Stimulated activated CD4-positive, alpha-beta T cell treated with anti-CD3 and anti-CD28 coated beads, Interleukin-4, amount 100 ng/mL, for 4 hours (primary cell): ENCODE measurements around the gene AMOTL2.

Source experiments
- DNase-seq, 2 experiments: peaks; one replicate each; pipeline ENCODE4 v3.0.0-alpha.2; 2020

AMOTL2 gene

DNA sequence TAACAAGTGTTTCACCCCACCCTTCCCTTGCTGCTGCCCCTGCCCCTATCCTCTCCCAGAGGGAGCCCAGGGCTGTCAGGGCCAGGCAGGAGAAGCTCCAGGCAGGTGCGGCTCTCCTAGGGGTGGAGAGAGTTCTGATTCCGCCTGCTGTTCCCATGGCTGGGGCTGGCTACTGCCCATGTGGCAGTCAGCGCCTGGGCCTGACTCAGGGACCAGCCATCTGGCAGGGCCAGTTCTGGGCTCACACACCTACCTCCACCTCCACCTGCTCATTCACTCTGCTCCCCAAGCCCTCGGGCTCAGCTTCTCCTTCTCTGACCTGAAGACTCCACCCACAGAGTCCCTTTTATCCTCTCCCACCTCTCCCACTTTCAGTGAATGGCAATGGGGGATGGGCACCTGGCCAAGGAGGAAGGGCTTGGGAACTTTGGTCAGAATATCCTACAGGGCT is 23.4 kb downstream of the AMOTL2 start:
- no peak for DNase-seq

DNA sequence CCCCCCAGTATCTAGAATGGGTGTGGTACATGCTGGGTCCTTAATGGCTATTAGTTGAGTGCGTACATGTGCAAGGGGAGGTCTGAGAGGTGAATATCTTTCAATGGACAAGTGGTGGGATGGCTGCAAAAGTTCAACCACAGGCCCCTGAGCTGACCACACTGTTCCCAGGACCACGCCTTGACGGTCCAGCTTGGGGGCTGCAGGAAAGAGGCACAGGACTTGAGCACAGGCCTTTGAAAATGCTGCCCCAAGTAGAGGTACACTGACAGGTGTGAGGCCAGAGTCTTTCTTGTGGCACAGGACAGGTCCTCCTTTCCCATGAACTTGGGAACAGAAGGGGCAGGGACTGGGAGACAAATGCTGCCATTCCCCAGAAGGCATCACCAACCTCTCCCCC is 24.0 kb downstream of the AMOTL2 start:
- no peak for DNase-seq

DNA sequence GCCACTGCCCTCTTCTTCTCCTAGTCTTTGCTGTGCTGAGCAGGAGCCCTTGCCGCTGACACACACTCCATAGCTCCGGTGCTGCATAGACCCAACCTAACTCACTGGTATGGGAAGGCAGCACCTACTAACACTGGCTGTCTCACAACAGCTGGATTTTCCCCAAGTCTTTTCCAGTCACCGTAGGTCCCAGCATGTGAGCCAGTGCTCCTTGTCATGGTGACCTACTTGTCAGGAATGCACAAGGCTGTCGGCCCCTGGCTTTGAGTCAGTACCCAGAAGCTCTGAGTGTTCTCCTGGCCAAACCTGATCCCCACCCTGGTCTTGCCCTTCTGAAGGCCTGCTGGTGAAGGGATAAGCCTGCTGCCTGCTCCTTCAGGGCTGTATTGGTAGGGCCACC is 25.7 kb downstream of the AMOTL2 start:
- DNase-seq, result no peak

DNA sequence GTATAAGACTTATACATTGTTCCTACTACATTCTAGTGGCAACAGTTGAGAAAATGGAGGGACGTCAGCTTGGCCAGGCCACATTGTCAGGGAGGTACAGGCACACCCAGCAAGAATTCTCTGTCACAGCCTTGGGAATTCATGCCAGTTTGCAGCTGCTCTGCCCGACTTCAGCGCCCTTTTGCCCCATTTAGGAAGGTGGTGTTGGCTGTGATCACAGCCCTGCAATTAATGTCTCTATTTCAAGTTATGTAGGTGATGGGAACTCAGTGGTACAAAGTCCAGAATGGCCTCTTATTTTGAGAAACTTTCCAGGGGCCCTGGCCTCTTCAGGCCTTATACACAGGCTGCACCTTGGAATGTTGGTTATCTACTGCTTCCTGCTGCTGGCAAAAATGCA is 26.7 kb downstream of the AMOTL2 start:
- no peak for DNase-seq

DNA sequence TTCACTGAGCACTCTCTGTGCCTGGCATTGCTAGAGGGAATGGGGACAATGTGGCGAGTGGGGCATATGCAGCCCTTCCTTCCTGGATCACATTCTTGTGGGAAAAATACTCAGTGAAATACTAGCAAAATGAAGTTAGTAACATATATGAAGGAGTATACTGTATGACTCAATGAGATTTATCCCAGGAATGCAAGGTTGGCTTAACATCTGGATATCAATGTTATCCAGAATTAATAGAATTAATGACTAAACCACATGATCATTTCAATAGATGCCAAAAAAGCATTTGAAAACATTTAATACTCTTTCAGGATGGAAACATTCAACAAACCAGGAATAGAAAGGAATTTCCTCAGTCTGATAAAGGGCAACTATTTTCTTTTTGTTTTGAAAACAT is 27.5 kb downstream of the AMOTL2 start:
- no peak for DNase-seq

DNA sequence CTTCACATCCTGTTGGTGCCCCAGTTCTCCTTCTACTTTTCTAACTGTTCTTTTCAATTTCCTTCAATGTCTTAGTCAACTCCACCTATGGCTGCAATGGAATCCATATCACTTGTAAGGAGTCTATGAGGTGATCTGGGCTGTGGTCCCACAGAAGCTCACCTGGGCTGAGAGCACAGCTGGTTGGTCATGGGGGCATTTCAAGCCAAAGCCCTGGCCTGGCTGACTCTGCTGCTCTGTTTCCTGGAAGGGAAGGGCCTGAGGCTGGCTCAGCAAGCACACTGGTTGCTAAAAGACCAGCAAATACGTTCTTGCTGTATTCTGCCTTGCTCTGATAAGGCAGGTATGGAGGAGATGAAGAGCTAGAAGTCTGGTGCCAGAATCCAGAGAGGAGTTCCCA is 29.0 kb downstream of the AMOTL2 start:
- DNase-seq, result no peak

DNA sequence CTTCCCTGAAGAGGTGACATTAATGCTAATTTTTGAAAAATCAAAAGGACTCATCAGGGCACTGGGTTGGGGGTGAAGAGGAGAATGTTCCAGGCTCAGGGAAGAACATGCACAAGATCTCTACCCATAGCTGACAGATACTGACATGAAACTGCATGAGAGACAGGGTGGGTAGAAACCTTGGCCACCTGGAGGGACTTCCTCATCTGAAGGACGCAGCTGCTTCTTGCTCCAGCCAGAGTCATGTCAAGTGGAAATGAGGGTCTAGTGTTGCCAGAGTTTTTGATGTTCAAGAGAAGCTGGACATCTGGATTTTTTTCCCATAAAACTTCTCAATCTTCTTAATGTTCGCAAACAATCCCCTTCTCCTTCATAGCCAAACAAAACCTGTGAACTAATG is 29.7 kb downstream of the AMOTL2 start:
- DNase-seq, result no peak

DNA sequence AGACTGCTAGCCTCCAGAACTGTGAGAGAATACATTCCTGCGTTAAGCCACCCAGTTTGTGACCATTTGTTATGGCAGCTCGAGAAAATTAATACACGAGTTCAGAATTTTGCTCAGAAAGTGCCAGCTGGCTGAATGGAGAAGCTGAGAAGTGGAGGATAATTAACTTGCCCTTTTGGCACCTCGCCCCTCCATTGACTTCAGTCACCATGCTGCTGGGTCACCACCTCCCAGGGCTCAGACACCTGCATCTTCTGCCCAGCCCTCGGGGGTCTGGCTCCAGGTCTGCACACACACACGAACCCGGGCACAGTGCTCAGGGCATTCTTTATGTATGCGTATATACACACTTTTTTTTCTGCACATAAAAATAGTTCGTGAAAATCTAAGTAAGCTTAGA is 32.0 kb downstream of the AMOTL2 start:
- DNase-seq, result no peak

DNA sequence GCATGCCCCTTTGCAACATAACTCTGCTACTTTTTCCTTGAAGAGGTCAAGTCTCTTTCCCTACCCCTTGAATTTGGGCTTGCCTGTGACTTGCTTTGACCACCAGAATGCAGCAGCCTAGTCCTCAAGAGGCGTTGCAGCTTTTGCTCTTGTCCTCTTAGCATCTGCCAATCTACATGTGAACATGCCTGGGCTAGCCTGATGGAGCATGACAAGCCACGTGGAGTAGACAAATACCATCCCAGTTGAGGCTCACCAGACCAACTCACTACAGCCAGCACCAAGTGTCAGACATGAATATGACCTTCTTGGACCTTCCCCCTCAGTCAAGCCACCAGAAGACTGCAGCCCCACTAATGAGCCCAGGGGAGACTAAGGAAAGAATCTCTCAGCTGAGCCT is 32.9 kb downstream of the AMOTL2 start:
- no peak for DNase-seq

DNA sequence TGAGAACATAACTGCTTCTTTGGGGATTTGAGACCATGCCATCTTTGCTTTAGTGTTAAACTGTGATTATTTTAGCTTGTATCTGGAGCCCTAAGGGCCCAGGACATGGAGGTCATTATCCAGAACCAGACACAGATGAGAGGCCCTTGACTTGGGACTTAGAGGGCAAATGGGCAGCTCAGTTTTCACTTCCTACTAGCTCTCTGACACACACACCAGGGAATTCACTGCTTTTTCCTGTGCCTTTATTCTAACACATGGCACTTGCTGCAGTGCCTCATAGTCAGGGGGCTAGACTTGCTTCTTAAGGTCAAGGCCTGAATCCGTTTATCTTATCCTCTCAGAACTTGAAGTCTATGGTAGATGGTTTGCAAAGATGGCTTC is 33.3 kb downstream of the AMOTL2 start:
- DNase-seq, result no peak

DNA sequence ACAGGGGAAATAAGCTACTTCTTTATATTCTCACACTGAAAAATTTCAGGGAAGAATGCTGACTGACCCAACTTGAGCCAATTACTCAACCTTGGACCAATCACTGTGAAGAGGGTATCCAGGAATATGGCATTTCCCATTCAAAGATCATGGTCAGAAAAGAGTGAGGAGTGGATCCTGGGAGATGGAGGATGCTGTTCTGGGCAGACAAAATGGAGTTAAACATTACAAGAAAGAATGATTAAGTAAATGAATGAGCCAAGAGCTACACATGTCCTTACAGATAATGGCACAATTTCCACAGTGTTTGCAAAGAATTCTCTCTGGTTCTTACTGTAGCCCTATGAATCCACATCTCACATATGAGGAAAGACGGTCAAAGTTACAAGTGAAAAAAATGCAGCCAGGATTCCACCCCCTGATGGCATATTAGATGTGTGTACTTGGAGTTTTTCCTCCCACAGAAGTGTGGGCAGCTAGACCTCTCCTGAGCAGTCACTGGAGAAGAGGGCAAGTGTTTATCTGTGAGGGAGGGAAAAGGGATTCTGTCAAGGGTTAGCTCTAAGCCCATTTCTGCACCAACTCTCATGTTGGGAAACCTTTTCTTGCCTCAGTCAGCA is 33.8 kb downstream of the AMOTL2 start:
- DNase-seq, result no peak

DNA sequence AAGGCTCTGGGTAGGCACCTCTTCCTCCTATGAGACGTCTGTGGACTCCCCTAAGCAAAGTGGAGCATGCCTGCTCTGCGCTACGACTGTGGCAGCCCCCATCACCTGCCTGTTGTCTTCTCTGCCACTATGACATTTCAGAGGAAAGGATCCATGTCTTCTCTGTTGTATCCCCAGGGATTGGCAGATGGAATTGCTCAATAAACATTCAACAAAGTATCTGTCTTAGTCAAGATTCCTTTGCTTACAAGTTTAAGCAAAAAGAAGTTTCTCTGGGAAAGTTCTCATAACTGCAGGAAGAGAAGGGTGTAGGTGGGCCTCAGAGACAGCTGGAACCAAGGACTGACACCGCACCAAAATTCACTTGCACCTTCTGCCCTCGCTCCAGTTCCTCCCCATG is 34.3 kb downstream of the AMOTL2 start:
- DNase-seq, result no peak

DNA sequence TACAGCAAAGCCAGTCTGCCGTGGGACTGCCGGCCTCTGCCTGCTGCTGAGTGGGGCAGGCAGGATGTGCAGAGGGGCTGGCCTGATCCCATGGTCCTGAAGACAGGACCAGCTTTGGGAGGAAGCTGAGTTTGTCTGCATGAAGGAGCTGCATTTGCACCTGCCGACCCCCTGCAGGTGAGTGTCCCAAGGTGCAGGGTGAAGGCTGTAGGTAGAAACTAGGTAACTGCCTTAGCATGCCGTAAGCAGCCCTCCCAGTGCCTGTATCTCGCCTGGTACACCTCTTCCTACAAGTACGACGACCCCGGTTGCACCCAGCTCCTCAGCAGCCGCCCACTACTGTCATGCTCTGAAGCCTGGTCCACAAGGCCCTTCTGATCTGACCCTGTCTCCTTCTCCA is 34.9 kb downstream of the AMOTL2 start:
- DNase-seq, result no peak

DNA sequence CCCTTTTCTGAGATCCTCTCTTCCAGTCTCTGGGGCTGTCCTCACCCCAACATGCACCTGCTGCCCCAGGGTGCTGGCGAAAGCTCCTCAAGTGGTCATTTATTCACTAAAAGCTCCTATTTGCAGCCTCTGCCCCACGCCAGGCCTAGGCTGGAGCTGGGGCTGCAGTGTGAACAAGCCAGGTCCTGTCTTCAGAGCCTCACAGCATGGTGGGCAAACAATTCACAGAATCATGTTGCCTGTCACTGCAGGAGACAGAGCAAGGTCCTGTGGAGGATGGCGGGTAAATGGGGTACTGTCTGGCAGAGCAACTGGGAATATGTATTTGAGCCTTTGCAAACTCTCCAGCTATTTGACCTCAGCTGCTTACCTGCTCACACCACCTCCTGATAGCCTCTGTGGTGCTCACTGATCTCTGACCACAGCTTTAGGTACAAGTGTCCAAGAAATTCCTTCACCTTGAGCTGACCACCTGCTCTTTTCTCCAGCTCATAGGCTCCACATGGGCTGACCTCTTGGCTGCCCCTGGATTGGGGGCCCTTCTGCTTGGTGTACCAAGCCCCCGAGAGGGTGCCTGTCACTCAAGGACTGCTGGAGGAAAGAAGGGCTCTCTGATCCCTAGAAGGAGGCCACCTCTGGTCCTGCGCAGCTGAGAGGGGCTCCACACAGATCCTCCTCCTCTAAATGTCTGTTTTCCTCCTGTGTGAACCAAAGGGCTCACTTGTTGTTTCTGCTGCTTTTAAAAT is 35.6 kb downstream of the AMOTL2 start:
- no peak for DNase-seq

DNA sequence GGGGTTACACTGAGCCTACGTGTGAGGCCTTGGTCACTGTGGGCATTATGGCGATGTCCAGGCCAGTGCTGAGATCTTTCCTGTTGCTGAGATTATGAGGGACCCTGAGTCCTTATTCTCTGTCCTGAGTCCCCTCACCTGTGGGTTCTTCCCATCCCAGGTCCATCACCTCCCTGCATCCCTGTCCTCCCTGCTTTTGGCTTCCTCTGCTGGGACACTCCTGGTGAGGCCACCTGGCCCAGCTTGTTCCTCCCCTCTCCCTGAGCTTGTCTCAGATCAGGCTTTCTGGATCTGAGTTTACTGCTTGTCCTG is 36.1 kb downstream of the AMOTL2 start:
- DNase-seq, result no peak

DNA sequence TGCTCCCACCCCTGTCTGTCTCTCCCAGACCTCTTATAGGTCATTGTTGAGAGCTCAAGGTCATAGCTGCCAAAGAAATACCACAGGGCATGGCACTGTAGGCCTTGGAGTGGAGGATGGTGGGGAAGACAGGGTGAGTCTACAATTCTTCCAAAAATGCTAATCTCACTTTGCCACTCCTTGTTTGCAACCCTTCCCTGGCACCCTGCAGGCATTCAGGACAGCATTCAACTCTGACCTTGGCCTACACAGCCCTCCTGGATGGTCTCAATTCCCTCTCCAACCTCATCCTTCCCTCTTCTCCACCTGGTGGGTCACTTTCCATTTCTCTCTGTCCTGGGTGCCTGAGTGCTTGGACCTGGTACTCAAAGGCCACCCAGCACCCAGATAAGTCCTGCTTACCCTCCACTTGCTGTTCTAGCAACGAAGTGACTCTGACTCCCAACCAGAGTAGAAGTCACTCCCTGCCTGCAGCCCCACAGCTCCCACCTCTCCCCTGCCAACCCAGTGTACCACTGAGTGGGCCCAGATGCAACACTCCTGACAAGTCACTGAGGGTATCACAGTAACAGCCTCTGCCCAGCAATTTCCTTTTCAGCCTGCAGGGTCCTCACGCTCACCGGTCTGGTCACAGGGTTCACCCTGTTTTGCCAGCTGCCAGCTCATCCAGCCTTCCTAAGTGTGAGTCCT is 36.6 kb downstream of the AMOTL2 start:
- no peak for DNase-seq

DNA sequence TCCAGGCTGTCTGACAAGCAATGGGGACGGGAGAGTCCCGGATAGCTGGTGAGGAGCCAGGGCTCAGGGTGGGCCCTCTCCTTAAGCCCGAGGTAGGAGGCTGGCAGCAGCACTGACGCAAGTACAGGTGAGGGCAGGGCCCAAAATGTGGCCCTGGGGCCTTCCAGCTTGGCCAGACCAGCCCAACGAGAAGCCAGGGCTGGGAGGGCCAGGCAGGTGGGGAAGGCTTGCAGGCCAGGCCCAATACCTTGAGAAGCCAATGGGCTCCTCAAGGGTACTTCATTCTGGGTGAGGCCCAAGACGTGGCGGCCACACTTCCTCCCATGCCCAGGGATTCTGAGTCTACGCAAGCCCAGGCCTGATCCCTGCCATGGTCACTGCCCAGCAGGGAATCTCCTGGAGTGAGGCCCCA is 37.2 kb downstream of the AMOTL2 start:
- DNase-seq, result no peak

DNA sequence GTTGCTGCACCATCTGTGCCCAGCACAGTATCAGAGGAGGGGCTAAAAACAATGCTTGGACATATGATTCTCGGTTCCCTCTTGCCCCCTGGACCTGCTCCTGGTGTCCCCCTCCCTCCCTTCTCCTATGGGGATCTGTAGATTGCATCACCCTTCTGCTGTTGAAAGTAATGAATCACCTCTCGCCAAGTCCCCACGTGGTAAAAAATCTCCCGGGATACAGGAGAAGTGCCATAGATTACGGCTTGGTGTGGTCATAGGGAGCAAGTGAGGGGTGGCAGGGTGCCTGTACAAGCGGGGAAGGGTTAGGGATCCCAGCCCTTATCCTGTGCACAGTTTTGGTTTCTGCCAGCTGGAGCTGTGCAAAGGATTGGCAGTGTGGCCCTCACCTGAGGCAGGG is 37.7 kb downstream of the AMOTL2 start:
- no peak for DNase-seq

DNA sequence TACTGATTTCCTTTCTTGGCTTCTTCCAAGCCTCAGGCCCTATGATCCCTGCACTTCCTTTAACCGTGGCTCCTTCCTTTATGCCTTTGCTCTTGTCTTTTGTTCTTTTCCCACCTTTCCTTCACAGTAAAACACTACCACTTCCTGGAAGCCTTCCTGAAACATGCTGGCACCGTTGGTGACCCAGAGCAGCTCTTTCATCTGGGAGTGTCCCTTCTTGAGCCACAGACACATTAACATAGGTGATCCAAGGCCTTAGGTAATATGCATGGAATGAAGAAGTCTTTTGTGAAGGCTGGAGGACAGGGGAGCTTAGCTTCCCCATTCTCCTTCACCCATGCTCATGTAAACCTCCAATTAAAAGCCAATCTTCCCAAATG is 39.4 kb downstream of the AMOTL2 start:
- no peak for DNase-seq

DNA sequence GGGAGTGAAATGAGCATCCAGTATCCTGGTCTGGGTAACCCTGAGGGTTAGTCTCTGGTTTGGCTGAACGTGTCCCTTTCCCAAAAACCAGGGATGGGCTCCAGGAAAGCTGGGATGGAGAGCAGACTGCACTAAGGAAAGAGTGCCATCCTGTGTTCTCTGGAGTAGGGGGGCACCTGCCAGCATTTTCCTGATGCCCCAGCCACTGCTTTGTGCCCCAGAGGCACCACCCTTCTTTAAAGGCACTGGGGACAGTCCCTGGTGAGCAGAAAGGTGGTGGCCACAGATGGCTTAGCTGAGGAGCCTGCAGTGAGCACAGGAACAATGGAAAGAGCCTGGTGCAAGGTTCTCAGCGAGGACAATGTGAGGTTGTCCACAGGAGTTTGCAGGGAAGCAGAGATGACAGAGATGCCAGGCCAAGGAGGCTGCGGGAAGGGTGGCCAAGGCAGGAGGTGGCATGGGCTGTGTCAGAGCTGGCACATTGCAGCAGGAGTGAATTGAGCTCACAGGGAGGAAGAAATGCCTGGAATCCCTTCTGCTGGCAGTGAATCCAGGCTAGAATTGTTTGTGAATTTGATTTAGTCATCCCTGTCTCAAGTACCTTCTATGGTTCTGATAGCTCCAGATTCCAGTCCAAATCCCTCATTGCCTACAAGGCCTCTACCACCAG is 39.9 kb downstream of the AMOTL2 start:
- no peak for DNase-seq

DNA sequence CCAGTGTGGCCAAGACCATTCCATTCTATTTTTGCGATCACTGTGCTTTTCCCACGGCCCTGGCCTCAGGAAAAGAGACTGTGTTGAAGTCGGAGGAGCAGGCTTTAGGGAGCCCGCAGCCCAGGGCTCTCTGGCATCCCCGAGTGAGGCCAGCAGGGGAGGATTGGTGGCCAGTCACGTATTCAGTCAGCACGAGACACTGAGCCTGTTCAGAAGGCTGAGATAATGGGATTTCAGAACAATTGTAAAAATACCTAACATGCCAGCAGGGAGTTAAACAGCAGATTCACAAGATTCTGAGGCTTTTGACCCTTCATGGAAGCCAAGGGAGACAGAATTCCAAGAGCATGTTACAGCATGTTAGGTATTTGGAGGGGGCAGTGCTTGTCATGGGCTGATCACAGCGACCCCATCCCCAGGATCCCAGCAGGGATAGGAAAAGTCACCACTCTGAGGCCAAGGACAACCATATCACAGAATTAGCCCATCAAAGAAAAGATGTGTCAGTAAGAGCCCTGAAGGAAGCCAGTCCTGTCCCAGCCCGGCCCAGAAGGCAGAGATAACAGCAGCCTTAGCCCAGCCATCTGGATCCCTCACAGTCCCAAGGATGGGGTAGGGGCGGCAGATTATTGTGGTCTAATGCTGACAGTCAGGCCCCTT is 40.6 kb downstream of the AMOTL2 start:
- no peak for DNase-seq

DNA sequence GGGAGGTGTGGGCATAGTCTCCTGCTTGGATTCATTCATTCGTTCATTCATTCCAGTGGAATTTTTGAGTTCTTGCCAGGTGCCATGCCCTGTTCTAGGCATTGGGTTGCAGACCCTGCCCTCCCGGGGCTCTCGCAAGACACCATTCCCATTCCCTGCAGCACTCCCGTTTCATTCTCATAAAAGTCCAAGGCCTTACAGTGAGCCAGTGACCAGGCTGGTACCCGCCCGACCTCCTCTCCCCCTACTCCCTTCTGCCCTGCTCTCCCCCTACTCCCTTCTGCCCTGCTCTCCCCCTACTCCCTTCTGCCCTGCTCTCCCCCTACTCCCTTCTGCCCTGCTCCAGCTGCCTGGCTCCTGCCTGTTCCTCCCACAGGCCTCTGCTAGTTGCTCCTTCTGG is 41.9 kb downstream of the AMOTL2 start:
- DNase-seq, result no peak

DNA sequence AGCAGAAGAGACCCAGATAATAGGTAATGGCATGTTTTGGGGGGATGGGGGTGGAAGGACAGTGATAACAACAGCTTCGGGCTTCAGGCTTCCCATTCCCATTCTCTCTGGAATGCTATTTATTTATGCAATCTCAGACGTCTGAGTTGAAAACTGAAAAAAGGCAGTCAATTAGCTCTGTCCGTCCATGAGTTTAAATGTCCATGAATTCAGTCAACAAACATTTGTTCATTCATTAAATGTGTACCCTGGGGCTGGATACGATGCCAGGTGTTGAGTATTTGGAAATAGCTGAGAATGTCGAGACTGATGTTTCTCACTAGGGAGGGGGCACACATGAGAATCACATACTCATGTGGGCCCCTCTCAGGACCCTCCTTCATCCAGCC is 42.4 kb downstream of the AMOTL2 start:
- no peak for DNase-seq
